K562 treated with DMSO at 1 percent for 12 hours (cell line): ENCODE data around the gene ZMYND15. TPM values are rescaled to one million over a fixed set of nuclear protein-coding genes. Genes with fewer than 3 reads are reported as not detected.

ENCODE experiments used
- total RNA-seq: library from RNA; unstranded; fragments of 300-600 nt; gene quantifications from 2 replicates; pipeline ENCODE4 v1.2.3, GENCODE V29; 2022; ENCODE audit not compliant: insufficient read depth

ZMYND15 gene, protein sequence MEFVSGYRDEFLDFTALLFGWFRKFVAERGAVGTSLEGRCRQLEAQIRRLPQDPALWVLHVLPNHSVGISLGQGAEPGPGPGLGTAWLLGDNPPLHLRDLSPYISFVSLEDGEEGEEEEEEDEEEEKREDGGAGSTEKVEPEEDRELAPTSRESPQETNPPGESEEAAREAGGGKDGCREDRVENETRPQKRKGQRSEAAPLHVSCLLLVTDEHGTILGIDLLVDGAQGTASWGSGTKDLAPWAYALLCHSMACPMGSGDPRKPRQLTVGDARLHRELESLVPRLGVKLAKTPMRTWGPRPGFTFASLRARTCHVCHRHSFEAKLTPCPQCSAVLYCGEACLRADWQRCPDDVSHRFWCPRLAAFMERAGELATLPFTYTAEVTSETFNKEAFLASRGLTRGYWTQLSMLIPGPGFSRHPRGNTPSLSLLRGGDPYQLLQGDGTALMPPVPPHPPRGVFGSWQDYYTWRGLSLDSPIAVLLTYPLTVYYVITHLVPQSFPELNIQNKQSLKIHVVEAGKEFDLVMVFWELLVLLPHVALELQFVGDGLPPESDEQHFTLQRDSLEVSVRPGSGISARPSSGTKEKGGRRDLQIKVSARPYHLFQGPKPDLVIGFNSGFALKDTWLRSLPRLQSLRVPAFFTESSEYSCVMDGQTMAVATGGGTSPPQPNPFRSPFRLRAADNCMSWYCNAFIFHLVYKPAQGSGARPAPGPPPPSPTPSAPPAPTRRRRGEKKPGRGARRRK
- not detected in 2 replicates for total RNA-seq

GRCh38 chr17:4739122-4740024 is at the start of gene ZMYND15, which contains the start of gene CXCL16:
Gene ZMYND15, plus strand, starts transcription at chr17:4739833. Its CDS starts 716 bp downstream, at chr17:4740549.
Gene CXCL16, minus strand, starts transcription at chr17:4739928. Its CDS starts 589 bp downstream, at chr17:4739339.

DNA sequence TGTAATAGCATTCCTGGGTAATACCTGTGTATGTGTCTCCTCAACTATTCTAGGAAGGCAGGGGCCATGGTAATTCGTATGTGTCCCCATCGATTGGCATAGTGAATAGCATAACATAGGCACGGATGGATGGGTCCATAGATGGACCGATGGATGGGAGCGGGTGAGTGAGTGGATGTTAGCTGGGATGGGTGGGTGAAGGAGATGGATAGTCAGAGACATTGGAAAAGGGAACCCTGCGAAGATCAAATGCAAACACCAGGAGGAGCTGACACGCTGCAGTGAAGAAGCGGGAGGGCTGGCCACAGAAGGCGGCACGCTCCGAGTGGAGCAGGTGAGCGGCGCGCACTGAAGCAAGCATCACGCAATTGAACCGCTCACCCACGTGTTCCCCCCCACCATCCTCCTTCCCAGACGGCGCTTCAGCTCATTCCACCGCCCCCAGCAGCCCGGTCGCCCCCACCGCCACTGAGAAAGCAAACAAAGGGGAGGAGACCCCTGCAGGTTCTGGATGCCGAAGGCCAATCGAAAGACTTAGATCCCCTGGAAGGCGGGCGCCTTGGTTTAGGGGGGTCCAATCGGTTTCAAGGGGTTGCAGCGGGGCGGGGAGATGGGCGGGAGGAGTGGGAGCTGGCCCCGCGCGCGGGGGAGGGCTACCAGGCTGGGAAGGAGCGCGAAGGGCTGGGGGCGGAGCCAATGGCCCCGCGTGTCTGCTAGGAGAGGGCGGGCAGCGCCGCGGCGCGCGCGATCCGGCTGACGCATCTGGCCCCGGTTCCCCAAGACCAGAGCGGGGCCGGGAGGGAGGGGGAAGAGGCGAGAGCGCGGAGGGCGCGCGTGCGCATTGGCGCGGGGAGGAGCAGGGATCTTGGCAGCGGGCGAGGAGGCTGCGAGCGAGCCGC is 29.6 kb upstream of the ZMYND15 start, which contains the start of gene ARRB2:
Gene ARRB2 (plus strand): TSS at position 839 of the 899 bp plus-strand sequence. CDS start 90 bp downstream, outside the sequence.

GRCh38 chr17:4771519-4772234 is 32.0 kb downstream of the ZMYND15 start, which contains the start of gene TM4SF5:
Gene TM4SF5, plus strand, starts transcription at chr17:4771886. Its CDS starts 37 bp downstream, at chr17:4771923.

GRCh38 chr17:4786106-4786511 is 46.5 kb downstream of the ZMYND15 start, which contains the start of gene VMO1:
Gene VMO1, minus strand, starts transcription at chr17:4786364. Its CDS starts 12 bp downstream, at chr17:4786352.

DNA sequence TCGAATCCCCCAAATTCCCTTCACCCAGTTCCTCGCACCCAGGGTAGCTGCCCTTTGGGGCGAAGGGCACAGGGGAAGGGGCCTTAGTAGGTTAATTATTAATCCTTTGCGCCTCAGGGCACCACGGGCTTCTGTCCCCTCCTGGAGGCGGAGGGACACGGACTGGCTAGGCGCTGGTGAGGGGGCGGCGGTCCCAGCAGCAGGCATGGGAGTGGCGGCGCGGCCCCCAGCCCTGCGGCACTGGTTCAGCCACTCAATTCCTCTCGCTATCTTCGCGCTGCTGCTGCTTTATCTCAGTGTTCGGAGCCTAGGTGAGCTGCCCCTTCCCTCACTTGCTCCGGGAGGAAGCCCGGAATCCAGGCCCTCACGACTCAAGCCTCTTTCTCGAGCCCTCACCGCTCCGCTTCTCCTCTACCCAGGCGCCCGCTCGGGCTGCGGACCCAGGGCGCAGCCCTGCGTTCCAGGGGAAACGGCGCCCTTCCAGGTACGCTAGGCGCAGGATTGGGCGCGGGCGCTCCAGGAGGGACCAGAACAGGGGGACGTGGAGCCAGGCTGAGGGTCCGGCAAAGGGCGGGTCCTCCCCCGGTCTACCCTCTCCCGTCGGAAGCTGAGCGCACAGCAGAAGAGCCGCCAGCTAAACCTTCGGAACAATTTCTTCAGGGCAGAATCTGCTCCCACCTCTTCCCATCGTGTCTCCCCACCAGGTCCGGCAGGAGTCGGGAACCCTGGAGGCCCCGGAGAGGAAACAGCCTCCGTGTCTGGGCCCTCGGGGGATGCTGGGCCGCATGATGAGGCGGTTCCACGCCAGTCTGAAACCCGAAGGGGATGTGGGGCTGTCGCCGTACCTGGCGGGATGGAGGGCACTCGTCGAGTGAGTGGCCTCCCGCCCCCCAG is 49.4 kb downstream of the ZMYND15 start, which contains the start of gene GLTPD2:
Gene GLTPD2 (plus strand): TSS at position 158 of the 894 bp plus-strand sequence. CDS start 48 bp downstream, at position 206.

Other genes starting within 250 kb of the ZMYND15 start
- gene SPNS2, start 241.0 kb upstream of the ZMYND15 start, total RNA-seq = not detected in 2 replicates
- gene MYBBP1A, start 184.4 kb upstream of the ZMYND15 start, total RNA-seq = 3.9 and 14.4 TPM in 2 replicates
- not detected in 2 replicates for gene GGT6, start 179.3 kb upstream of the ZMYND15 start, total RNA-seq
- not detected in 2 replicates for gene SMTNL2, start 155.3 kb upstream of the ZMYND15 start, total RNA-seq
- gene ALOX15, start 98.2 kb upstream of the ZMYND15 start, total RNA-seq = not detected in 2 replicates
- gene PELP1, start 35.7 kb upstream of the ZMYND15 start, total RNA-seq = 27.5 and 53.1 TPM in 2 replicates
- gene ARRB2, start 29.2 kb upstream of the ZMYND15 start, total RNA-seq = 16.6 and 23.4 TPM in 2 replicates
- gene MED11, start 8.4 kb upstream of the ZMYND15 start, total RNA-seq = 6.8 and 7.9 TPM in 2 replicates
- 0.85 TPM in 1 of 2 replicates, not detected in the other for gene CXCL16, start 95 bp downstream of the ZMYND15 start, total RNA-seq
- gene TM4SF5, start 32.1 kb downstream of the ZMYND15 start, total RNA-seq = not detected in 2 replicates
- gene VMO1, start 46.5 kb downstream of the ZMYND15 start, total RNA-seq = not detected in 2 replicates
- gene GLTPD2, start 49.1 kb downstream of the ZMYND15 start, total RNA-seq = 1.0 and 1.7 TPM in 2 replicates
- 171 and 204 TPM in 2 replicates for gene PSMB6, start 56.3 kb downstream of the ZMYND15 start, total RNA-seq
- gene PLD2, start 67.3 kb downstream of the ZMYND15 start, total RNA-seq = 10.0 and 10.2 TPM in 2 replicates
- gene MINK1, start 93.5 kb downstream of the ZMYND15 start, total RNA-seq = 11.8 and 28.5 TPM in 2 replicates
- 0.31 TPM in 1 of 2 replicates, not detected in the other for gene C17orf107, start 159.7 kb downstream of the ZMYND15 start, total RNA-seq
- gene CHRNE, start 163.3 kb downstream of the ZMYND15 start, total RNA-seq = not detected in 2 replicates
- gene GP1BA, start 192.4 kb downstream of the ZMYND15 start, total RNA-seq = 1.9 TPM in 1 of 2 replicates, not detected in the other
- 56.3 and 66.0 TPM in 2 replicates for gene SLC25A11, start 200.2 kb downstream of the ZMYND15 start, total RNA-seq
- 44.1 and 44.9 TPM in 2 replicates for gene RNF167, start 200.4 kb downstream of the ZMYND15 start, total RNA-seq
- gene PFN1, start 208.7 kb downstream of the ZMYND15 start, total RNA-seq = 500 and 571 TPM in 2 replicates
- gene ENO3, start 211.3 kb downstream of the ZMYND15 start, total RNA-seq = 11.9 and 14.1 TPM in 2 replicates
- 39.6 and 41.2 TPM in 2 replicates for gene SPAG7, start 228.0 kb downstream of the ZMYND15 start, total RNA-seq
- 15.5 and 24.6 TPM in 2 replicates for gene CAMTA2, start 247.8 kb downstream of the ZMYND15 start, total RNA-seq